Left ventricle myocardium inferior (tissue), 1 donor: ENCODE measurements around the gene RWDD3. TPM values are rescaled to one million over a fixed set of nuclear protein-coding genes. Genes with fewer than 3 reads are reported as not detected.

ENCODE experiments used
- DNase-seq: peaks from one replicate; pipeline ENCODE4 v3.0.0-alpha.2; 2020
- H3K27ac ChIP-seq: fragments of 200-600 bp; replicated peaks from 2 replicates; pipeline ENCODE4 v1.8.0; 2021
- H3K27me3 ChIP-seq: fragments of 200-600 bp; 2 replicates; pipeline ENCODE4 v1.8.0; 2021; ENCODE audit warnings: low read depth
- H3K36me3 ChIP-seq: fragments of 200-600 bp; 2 replicates; pipeline ENCODE4 v1.8.0; 2021
- H3K4me1 ChIP-seq: fragments of 200-600 bp; 2 replicates; pipeline ENCODE4 v1.8.0; 2021
- H3K4me3 ChIP-seq: fragments of 200-600 bp; 2 replicates; pipeline ENCODE4 v1.8.0; 2021; ENCODE audit warnings: mild to moderate bottlenecking, moderate library complexity
- H3K9me3 ChIP-seq: fragments of 200-600 bp; replicated peaks from 2 replicates; pipeline ENCODE4 v1.8.0; 2021
- CTCF ChIP-seq: fragments of 200-600 bp; IDR thresholded peaks from 2 replicates; pipeline ENCODE4 v1.8.0; 2021; ENCODE audit warnings: antibody characterized with exemption, mild to moderate bottlenecking, borderline replicate concordance
- intact Hi-C: fragments of 100-400 bp; cut with micrococcal nuclease; formaldehyde crosslinking; loops from one replicate; pipeline ENCODE4 v1.11.0; 2022
- total RNA-seq: library from RNA; stranded (reverse); fragmentation: NEBNext Ultra II Directional; extraction: Animal tissue kit (Norgen Biotek cat#: 25700); gene quantifications from one replicate; pipeline ENCODE4 v1.2.1, GENCODE V29; 2021
- donor health status: DM: no; HTN: yes; CAD: no; lungs with severe emphysema.

RWDD3 gene
- total RNA-seq, 1 donor from 2014 or later = 19.4 TPM

- DNase-seq = no peak
- Histone ChIP-seq H3K4me1 (peaks cover 4% of the 10 kb centered on the region), H3K36me3 (no peaks in the 10 kb centered on the region), H3K27ac (no peak overlapping the region), H3K27me3 (no peaks in the 10 kb centered on the region), H3K4me3 (no peak overlapping the region), H3K9me3 (no peaks in the 10 kb centered on the region)
- intact Hi-C loops = no loop called here
- no peak for TF ChIP-seq CTCF
These were observed 28.9 kb downstream of the RWDD3 start for GRCh38 chr1:95262913-95263312.

- Histone ChIP-seq H3K27me3 (no peaks in the 10 kb centered on the region), H3K4me3 (no peak overlapping the region), H3K36me3 (no peaks in the 10 kb centered on the region), H3K9me3 (no peaks in the 10 kb centered on the region), H3K27ac (no peak overlapping the region), H3K4me1 (peaks cover 4% of the 10 kb centered on the region)
- TF ChIP-seq CTCF = no peak
- intact Hi-C loops = no loop called here
- DNase-seq = no peak
These were observed 29.4 kb downstream of the RWDD3 start for GRCh38 chr1:95263450-95263849.

GRCh38 chr1:95265106-95265505 lies 31.1 kb downstream of the RWDD3 start:
- no peak overlapping the region for H3K4me3 ChIP-seq
- intact Hi-C loops = no loop called here
- H3K36me3 ChIP-seq = no peaks in the 10 kb centered on the region
- no peak for DNase-seq
- H3K27ac ChIP-seq = no peak overlapping the region
- no peaks in the 10 kb centered on the region for H3K9me3 ChIP-seq
- no peak for TF ChIP-seq CTCF
- H3K4me1 ChIP-seq = peaks cover 4% of the 10 kb centered on the region
- no peaks in the 10 kb centered on the region for H3K27me3 ChIP-seq

GRCh38 chr1:95276429-95276828 lies 42.4 kb downstream of the RWDD3 start:
- H3K36me3 ChIP-seq = no peaks in the 10 kb centered on the region
- no peak overlapping the region for H3K4me3 ChIP-seq
- no peaks in the 10 kb centered on the region for H3K4me1 ChIP-seq
- TF ChIP-seq CTCF = no peak
- H3K27me3 ChIP-seq = no peaks in the 10 kb centered on the region
- intact Hi-C loops = no loop called here
- H3K9me3 ChIP-seq = peaks cover 12% of the 10 kb centered on the region
- DNase-seq = no peak
- no peak overlapping the region for H3K27ac ChIP-seq

GRCh38 chr1:95278173-95279006 lies 44.4 kb downstream of the RWDD3 start:
- H3K27me3 ChIP-seq = no peaks in the 10 kb centered on the region
- no peaks in the 10 kb centered on the region for H3K9me3 ChIP-seq

More at GRCh38 chr1:95278173-95279006, 44.4 kb downstream of the RWDD3 start:
- intact Hi-C loops = no loop called here
- Histone ChIP-seq H3K4me3 (no peak overlapping the region), H3K4me1 (no peaks in the 10 kb centered on the region), H3K36me3 (no peaks in the 10 kb centered on the region), H3K27ac (no peak overlapping the region)
- TF ChIP-seq CTCF = no peak
- no peak for DNase-seq
